PC-9 (cell line): Measurements from ENCODE around the gene VTN.

Experiments
- EZH2 ChIP-seq: fragments of 200-600 bp; sonication (generic); IDR thresholded peaks from 2 replicates; pipeline ENCODE4 v1.8.0; 2017; ENCODE audit warnings: antibody characterized with exemption, low read depth
- TF ChIP-seq, protein P1 (sequence below): fragments of 200-600 bp; sonication (generic); conservative IDR thresholded peaks from 2 replicates; pipeline ENCODE4 v1.6.1; 2017; ENCODE audit warnings: mixed run types, antibody characterized with exemption, mild to moderate bottlenecking, moderate library complexity

DNA sequence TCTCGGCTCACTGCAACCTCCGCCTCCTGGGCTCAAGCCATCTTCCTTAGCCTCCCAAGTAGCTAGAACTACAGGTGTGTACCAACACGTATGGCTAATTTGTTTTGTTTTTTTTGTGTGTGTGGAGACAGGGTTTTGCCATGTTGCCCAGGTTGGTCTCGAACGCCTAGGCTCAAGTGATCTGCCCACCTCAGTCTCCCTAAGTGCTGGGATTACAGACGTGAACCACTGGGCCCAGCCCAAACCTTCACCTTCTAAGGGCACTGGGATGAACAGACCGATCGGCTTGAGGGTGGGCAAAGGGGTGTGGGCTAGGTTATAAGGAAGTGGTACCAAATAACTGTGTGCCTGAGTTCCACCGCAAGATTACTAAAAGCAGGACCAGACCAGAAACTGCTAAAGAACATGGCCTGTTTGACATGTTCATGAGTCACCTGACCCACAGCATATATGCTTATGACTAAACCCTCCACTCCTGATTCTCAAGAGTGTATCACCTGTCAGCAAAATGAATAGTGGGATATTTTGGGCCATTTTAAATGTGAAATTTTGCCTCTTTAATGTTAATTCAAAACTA, 43.0 kb downstream of the VTN start:
- TF ChIP-seq, protein P1, sequence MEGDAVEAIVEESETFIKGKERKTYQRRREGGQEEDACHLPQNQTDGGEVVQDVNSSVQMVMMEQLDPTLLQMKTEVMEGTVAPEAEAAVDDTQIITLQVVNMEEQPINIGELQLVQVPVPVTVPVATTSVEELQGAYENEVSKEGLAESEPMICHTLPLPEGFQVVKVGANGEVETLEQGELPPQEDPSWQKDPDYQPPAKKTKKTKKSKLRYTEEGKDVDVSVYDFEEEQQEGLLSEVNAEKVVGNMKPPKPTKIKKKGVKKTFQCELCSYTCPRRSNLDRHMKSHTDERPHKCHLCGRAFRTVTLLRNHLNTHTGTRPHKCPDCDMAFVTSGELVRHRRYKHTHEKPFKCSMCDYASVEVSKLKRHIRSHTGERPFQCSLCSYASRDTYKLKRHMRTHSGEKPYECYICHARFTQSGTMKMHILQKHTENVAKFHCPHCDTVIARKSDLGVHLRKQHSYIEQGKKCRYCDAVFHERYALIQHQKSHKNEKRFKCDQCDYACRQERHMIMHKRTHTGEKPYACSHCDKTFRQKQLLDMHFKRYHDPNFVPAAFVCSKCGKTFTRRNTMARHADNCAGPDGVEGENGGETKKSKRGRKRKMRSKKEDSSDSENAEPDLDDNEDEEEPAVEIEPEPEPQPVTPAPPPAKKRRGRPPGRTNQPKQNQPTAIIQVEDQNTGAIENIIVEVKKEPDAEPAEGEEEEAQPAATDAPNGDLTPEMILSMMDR = no peak
- TF ChIP-seq EZH2 = no peak
